ENCODE data around the gene PSMD14.

DNA sequence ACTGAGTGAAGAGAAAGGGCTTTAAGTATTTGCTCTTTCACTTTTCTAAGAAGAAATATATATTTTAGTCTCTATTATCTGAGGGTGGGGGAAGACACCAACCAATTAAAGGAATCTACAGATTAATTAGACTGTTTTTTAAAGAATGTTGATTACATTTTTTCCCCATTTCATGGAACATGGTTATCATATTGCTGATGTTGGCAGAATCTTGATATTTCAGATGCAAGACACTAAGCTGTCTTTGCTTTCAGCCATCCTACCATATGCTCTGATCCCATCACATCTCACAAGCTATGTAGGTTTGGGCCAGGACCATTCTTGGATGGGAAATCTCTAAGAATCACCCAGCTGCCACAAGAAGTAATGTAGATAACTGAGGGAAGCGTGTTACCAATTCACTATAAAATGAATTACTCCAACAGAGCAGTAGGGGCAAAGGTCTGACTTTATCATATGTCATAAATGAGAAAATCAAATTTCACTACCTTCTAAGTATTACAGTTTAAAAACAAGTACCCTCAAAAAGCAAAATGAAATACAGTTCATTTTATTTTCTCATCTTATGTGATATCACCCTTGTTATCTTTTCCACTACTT, 101.2 kb downstream of the PSMD14 start:
- no peak for TF ChIP-seq CTCF (conservative IDR thresholded peaks at IDR 0.05 in 1 of 2, IDR thresholded peaks at IDR 0.05 in 1 of 2; ENCODE audit: low read depth in 1 of 2, low read length in 2 of 2)
- TF ChIP-seq EZH2 (IDR thresholded peaks at IDR 0.05; ENCODE audit: low read length, missing control alignments): no peak

Measured in fibroblast of lung (primary cell).